CD4-positive, alpha-beta T cell (primary cell): ENCODE data around the gene C16orf46. TPM values are rescaled to one million over a fixed set of nuclear protein-coding genes. Genes with fewer than 3 reads are reported as not detected.

Experiments
- ATAC-seq: fragments of 200-7000 bp; cut with Tn5 transposase; one replicate; pipeline ENCODE4 v1.10.0; 2022; ENCODE audit warnings: mild to moderate bottlenecking; ENCODE audit not compliant: poor library complexity
- CTCF ChIA-PET: fragments of 350-600 bp; sonication (Branson Sonifier 250); formaldehyde crosslinking; loops from one replicate; lab custom pipeline; 2021; ENCODE audit warnings: antibody characterized with exemption, inconsistent platforms; lab: Charles Lee
- POLR2A ChIA-PET: fragments of 350-600 bp; sonication (Branson Sonifier 250); formaldehyde crosslinking; loops from one replicate; lab custom pipeline; 2021; ENCODE audit warnings: antibody characterized with exemption, inconsistent platforms; lab: Charles Lee
- DNase-seq, 14 experiments: peaks; one replicate each; pipeline ENCODE4 v3.0.0-alpha.2; 2013 to 2020; ENCODE audit warnings: mixed read lengths in 2 of 14
- H3K27ac ChIP-seq, 2 donors: one replicate each; pipeline versions ENCODE4 v1.5.1 to v1.7.0; 2013; ENCODE audit warnings: low read length in 2 of 2, low read depth in 1 of 2, mild to moderate bottlenecking in 1 of 2
- H3K27me3 ChIP-seq, 2 experiments: 1 replicate in 1 of 2; 2 replicates in 1 of 2; pipeline versions ENCODE4 v1.6.1 to v1.7.0; 2013; ENCODE audit warnings: low read length in 2 of 2, control low read depth in 1 of 2, mild to moderate bottlenecking in 1 of 2, moderate library complexity in 1 of 2; ENCODE audit not compliant: insufficient read depth in 2 of 2, control insufficient read depth in 1 of 2
- H3K36me3 ChIP-seq: one replicate; pipeline ENCODE4 v1.6.1; 2013; ENCODE audit warnings: low read length, control low read depth; ENCODE audit not compliant: insufficient read depth
- H3K4me1 ChIP-seq: one replicate; pipeline ENCODE4 v1.6.1; 2013; ENCODE audit warnings: low read length, control low read depth; ENCODE audit not compliant: insufficient read depth
- H3K4me3 ChIP-seq: one replicate; pipeline ENCODE4 v1.5.1; 2013; ENCODE audit warnings: mild to moderate bottlenecking, low read length, moderate library complexity
- H3K9me3 ChIP-seq, 2 experiments: 1 replicate in 1 of 2; 2 replicates in 1 of 2; pipeline versions ENCODE4 v1.6.1 to v1.7.0; 2013; ENCODE audit warnings: low read length in 2 of 2, mild to moderate bottlenecking in 2 of 2, control low read depth in 1 of 2, moderate library complexity in 1 of 2; ENCODE audit not compliant: control insufficient read depth in 1 of 2, insufficient read depth in 1 of 2
- H3K27ac Mint-ChIP-seq: one replicate; pipeline ENCODE4 v1.8.0; 2020; ENCODE audit warnings: mixed read lengths
- H3K27me3 Mint-ChIP-seq: one replicate; pipeline ENCODE4 v1.8.0; 2021; ENCODE audit warnings: mixed read lengths
- H3K36me3 Mint-ChIP-seq: one replicate; pipeline ENCODE4 v1.8.0; 2021; ENCODE audit warnings: low read depth, mixed read lengths
- H3K4me1 Mint-ChIP-seq: one replicate; pipeline ENCODE4 v1.8.0; 2021; ENCODE audit warnings: low read depth, mixed read lengths
- H3K4me3 Mint-ChIP-seq: one replicate; pipeline ENCODE4 v1.8.0; 2020; ENCODE audit warnings: mild to moderate bottlenecking, mixed read lengths
- H3K9me3 Mint-ChIP-seq: one replicate; pipeline ENCODE4 v1.8.0; 2020; ENCODE audit warnings: mixed read lengths
- intact Hi-C, 2 experiments: fragments of 100-400 bp; cut with DNase I in 1 of 2; cut with micrococcal nuclease in 1 of 2; formaldehyde crosslinking; loops; one replicate each; pipeline versions ENCODE4 v1.15.1 to v1.9.0; 2023 to 2025; cut with DNase I, micrococcal nuclease
- total RNA-seq, 174 experiments: library from RNA in 2 of 174; stranded (reverse) in 2 of 174; gene quantifications; one replicate each; pipeline ENCODE4 v1.2.3 and lab custom pipeline; 2021 to 2026
- TF ChIP-seq, protein P1 (sequence below): fragments of 200-600 bp; IDR thresholded peaks from one replicate; pipeline ENCODE4 v1.8.0; 2022; ENCODE audit warnings: antibody characterized with exemption, mild to moderate bottlenecking

The C16orf46 gene
- total RNA-seq, 2 experiments from 2014 or later: 0.55 TPM; not detected in 1

DNA sequence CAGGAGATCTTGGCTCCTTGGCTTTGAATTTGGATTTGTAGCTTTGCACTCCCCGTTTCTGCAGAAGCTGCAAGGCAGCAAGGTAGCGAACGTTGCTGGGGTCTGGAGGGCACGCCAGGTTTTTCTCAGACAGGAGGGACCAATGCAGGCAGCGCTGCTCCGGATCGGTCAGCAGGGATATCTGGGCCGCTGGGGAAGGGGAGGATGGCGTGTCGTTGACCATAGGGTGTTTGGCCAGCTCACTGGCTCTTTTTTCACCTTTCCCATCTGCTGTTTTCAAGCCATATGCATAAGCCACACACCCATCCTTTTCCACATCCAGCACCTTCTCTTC is 15.8 kb downstream of the C16orf46 start:
- Mint-ChIP-seq H3K27me3 (no peaks in the 10 kb centered on the region), H3K4me1 (no peaks in the 10 kb centered on the region), H3K4me3 (no peak overlapping the region), H3K36me3 (no peaks in the 10 kb centered on the region), H3K9me3 (no peaks in the 10 kb centered on the region), H3K27ac (no peak overlapping the region)
- CTCF ChIA-PET: no interaction called here
- TF ChIP-seq, protein P1, sequence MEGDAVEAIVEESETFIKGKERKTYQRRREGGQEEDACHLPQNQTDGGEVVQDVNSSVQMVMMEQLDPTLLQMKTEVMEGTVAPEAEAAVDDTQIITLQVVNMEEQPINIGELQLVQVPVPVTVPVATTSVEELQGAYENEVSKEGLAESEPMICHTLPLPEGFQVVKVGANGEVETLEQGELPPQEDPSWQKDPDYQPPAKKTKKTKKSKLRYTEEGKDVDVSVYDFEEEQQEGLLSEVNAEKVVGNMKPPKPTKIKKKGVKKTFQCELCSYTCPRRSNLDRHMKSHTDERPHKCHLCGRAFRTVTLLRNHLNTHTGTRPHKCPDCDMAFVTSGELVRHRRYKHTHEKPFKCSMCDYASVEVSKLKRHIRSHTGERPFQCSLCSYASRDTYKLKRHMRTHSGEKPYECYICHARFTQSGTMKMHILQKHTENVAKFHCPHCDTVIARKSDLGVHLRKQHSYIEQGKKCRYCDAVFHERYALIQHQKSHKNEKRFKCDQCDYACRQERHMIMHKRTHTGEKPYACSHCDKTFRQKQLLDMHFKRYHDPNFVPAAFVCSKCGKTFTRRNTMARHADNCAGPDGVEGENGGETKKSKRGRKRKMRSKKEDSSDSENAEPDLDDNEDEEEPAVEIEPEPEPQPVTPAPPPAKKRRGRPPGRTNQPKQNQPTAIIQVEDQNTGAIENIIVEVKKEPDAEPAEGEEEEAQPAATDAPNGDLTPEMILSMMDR: no peak
- intact Hi-C loops: no loop called here
- POLR2A ChIA-PET: no interaction called here
- no peak for ATAC-seq
- H3K9me3 ChIP-seq: no peaks in the 10 kb centered on the region
- H3K4me1 ChIP-seq: no peaks in the 10 kb centered on the region
- H3K27ac ChIP-seq: no peak overlapping the region
- no peaks in the 10 kb centered on the region for H3K27me3 ChIP-seq
- H3K4me3 ChIP-seq: no peak overlapping the region
- H3K36me3 ChIP-seq: no peaks in the 10 kb centered on the region
- no peak for DNase-seq

DNA sequence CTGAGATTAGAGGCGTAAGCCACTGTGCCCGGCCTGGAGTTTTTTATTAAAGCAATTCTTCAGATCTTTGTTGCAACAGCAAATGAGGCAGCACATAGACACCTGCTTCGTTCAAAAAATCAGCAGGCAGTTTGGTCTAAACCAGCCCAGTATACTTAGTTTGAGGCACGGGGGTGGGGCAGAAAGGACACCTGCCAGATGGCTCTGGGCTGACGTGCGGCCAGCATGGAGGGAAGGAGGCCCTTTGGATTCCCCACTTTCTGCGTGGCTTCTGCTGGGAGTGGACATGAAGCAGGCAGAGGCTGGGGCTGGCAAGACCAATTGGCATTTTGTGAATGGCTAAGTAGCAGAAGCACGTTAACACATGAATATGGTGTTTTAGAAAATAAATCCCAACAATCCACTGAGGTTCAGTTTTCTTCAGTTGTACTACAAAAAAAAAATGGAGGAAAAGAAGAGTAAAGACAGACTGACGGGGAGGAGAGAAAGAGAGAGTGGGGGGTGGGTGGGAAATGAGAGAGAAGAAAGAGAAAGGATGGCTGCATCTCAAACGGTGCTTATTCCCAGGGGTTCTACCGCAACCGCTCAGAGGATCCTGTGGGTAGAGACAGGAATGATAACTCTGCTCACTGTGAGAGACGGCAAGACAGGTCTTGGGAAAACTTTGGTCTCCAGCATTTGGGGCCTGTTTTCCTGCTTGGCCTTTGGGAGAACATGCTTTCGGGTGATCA is 16.3 kb downstream of the C16orf46 start:
- Histone ChIP-seq H3K36me3 (no peaks in the 10 kb centered on the region), H3K27ac (no peak overlapping the region), H3K4me3 (no peak overlapping the region), H3K4me1 (no peaks in the 10 kb centered on the region), H3K9me3 (no peaks in the 10 kb centered on the region), H3K27me3 (no peaks in the 10 kb centered on the region)
- TF ChIP-seq, protein P1: no peak
- no peaks in the 10 kb centered on the region for H3K36me3 Mint-ChIP-seq
- no peak overlapping the region for H3K4me3 Mint-ChIP-seq
- POLR2A ChIA-PET: no interaction called here
- H3K27ac Mint-ChIP-seq: no peak overlapping the region
- intact Hi-C loops: no loop called here
- H3K9me3 Mint-ChIP-seq: no peaks in the 10 kb centered on the region
- H3K4me1 Mint-ChIP-seq: no peaks in the 10 kb centered on the region
- ATAC-seq: no peak
- H3K27me3 Mint-ChIP-seq: no peaks in the 10 kb centered on the region
- CTCF ChIA-PET: no interaction called here
- DNase-seq: no peak

DNA sequence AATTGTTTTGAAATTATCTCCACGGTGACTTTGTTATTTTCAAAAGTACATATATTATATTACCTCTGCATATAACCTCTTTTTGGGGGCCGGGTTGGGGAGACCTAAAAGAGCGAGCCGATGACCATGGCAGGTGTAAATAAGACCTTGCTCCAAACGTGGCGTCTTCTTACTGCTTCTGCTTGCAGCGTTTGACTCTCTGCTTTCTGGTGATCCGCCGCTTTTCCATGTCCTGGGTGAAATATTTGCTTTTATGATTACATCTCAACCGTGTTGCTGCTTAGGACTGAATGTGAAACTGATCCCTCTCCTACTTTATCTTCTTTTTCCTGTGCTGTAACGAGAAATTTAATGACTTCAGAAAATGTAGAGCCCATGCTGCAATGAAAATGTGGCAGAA is 23.3 kb downstream of the C16orf46 start:
- peaks cover 6% of the 10 kb centered on the region for H3K9me3 Mint-ChIP-seq
- no peaks in the 10 kb centered on the region for H3K27me3 Mint-ChIP-seq
- H3K27ac Mint-ChIP-seq: no peak overlapping the region
- no peak for ATAC-seq
- H3K4me3 Mint-ChIP-seq: no peak overlapping the region
- Histone ChIP-seq H3K27ac (no peak overlapping the region), H3K27me3 (no peaks in the 10 kb centered on the region), H3K9me3 (peaks cover 12 to 14% of the 10 kb centered on the region in 2 experiments), H3K4me3 (no peak overlapping the region), H3K36me3 (no peaks in the 10 kb centered on the region), H3K4me1 (no peaks in the 10 kb centered on the region)
- ChIA-PET POLR2A (no interaction called here), CTCF (no interaction called here)
- TF ChIP-seq, protein P1: no peak
- peaks cover under 1% of the 10 kb centered on the region for H3K36me3 Mint-ChIP-seq
- H3K4me1 Mint-ChIP-seq: no peaks in the 10 kb centered on the region
- DNase-seq: no peak
- intact Hi-C loops: no loop called here
